ENCODE results near the gene PAF1. TPM values are rescaled to one million over a fixed set of nuclear protein-coding genes. Genes with fewer than 3 reads are reported as not detected.

The PAF1 gene
- total RNA-seq, 2 donors from 2014 or later, result 113 to 127 TPM

- no peak overlapping the region for H3K4me3 Mint-ChIP-seq
- H3K4me1 Mint-ChIP-seq, result peaks cover 58% of the 10 kb centered on the region
Observed at GRCh38 chr19:39339674-39340073, 51.2 kb downstream of the PAF1 start.

GRCh38 chr19:39336483-39336882, 54.4 kb downstream of the PAF1 start:
- H3K27ac Mint-ChIP-seq, result peak overlapping the region; percentile 99
- H3K9me3 ChIP-seq (ENCODE audit: control insufficient read depth, low read length, poor library complexity, severe bottlenecking), result no peaks in the 10 kb centered on the region
- peaks cover 45% of the 10 kb centered on the region for H3K4me1 Mint-ChIP-seq
- peak overlapping the region; percentile 99 for H3K4me3 Mint-ChIP-seq
- no peak for DNase-seq
- ATAC-seq, result no peak
- peaks cover 6% of the 10 kb centered on the region for H3K36me3 Mint-ChIP-seq (ENCODE audit: low read depth)
- no peaks in the 10 kb centered on the region for H3K27me3 Mint-ChIP-seq

More at GRCh38 chr19:39339674-39340073, 51.2 kb downstream of the PAF1 start:
- Mint-ChIP-seq H3K36me3 (ENCODE audit: low read depth) (peaks cover 11% of the 10 kb centered on the region), H3K27ac (peak overlapping the region; percentile 90), H3K27me3 (no peaks in the 10 kb centered on the region)
- ATAC-seq (no peak), DNase-seq (no peak)
- no peaks in the 10 kb centered on the region for H3K9me3 ChIP-seq (ENCODE audit: control insufficient read depth, low read length, poor library complexity, severe bottlenecking)

Other genes with a start within 250 kb of the PAF1 start
- gene NCCRP1, start 194.1 kb downstream of the PAF1 start, total RNA-seq, result not detected
- gene SYCN, start 186.8 kb downstream of the PAF1 start, total RNA-seq, result not detected
- gene IFNL3, start 146.1 kb downstream of the PAF1 start, total RNA-seq, result not detected
- not detected for gene IFNL4, start 142.2 kb downstream of the PAF1 start, total RNA-seq
- not detected for gene IFNL2, start 122.7 kb downstream of the PAF1 start, total RNA-seq
- not detected for gene IFNL1, start 94.7 kb downstream of the PAF1 start, total RNA-seq
- gene LRFN1, start 70.2 kb downstream of the PAF1 start, total RNA-seq, result 1 to 10 TPM; 2.2 to 3.7 TPM
- gene GMFG, start 55.1 kb downstream of the PAF1 start, total RNA-seq, result 100 to 1,000 TPM; 351 to 377 TPM
- 10 to 100 TPM; 64.2 to 93.2 TPM for gene SAMD4B, start 48.7 kb downstream of the PAF1 start, total RNA-seq
- 10 to 100 TPM; 43.4 to 43.6 TPM for gene MED29, start 272 bp upstream of the PAF1 start, total RNA-seq
- 1,000 to 10,000 TPM; 1,082 to 1,318 TPM for gene ZFP36, start 15.7 kb upstream of the PAF1 start, total RNA-seq
- 100 to 1,000 TPM; 119 to 129 TPM for gene PLEKHG2, start 21.6 kb upstream of the PAF1 start, total RNA-seq
- gene RPS16, start 44.8 kb upstream of the PAF1 start, total RNA-seq, result 1,000 to 10,000 TPM; 3,790 to 3,904 TPM
- gene SUPT5H, start 54.5 kb upstream of the PAF1 start, total RNA-seq, result 100 to 1,000 TPM; 346 to 352 TPM
- 10 to 100 TPM; 44.9 to 53.0 TPM for gene TIMM50, start 89.7 kb upstream of the PAF1 start, total RNA-seq
- not detected for gene DLL3, start 107.8 kb upstream of the PAF1 start, total RNA-seq
- gene SELENOV, start 124.0 kb upstream of the PAF1 start, total RNA-seq, result not detected
- 1 to 10 TPM; 3.9 to 4.9 TPM for gene EID2B, start 141.7 kb upstream of the PAF1 start, total RNA-seq
- 10 to 100 TPM; 14.4 to 15.1 TPM for gene EID2, start 149.1 kb upstream of the PAF1 start, total RNA-seq
- gene LGALS13, start 211.4 kb upstream of the PAF1 start, total RNA-seq, result not detected